Activated CD8-positive, alpha-beta T cell treated with anti-CD3 and anti-CD28 coated beads, Interleukin-2, amount 10 ng/mL, durations not matched to agents 7 days and 5 days (primary cell): ENCODE measurements around the gene OSBPL2. TPM values are rescaled to one million over a fixed set of nuclear protein-coding genes. Genes with fewer than 3 reads are reported as not detected.

Source experiments
- ATAC-seq: fragments of 150-1000 bp; cut with Tn5 transposase; one replicate; pipeline ENCODE4 v1.10.0; 2021; ENCODE audit warnings: moderate library complexity
- CTCF ChIA-PET: fragments of 350-600 bp; sonication (Branson Sonifier 250); formaldehyde crosslinking; loops from one replicate; lab custom pipeline; 2021; ENCODE audit warnings: antibody characterized with exemption; lab: Charles Lee
- POLR2A ChIA-PET: fragments of 350-600 bp; sonication (Branson Sonifier 250); formaldehyde crosslinking; loops from one replicate; lab custom pipeline; 2021; ENCODE audit warnings: antibody characterized with exemption; lab: Charles Lee
- DNase-seq: peaks from one replicate; pipeline ENCODE4 v3.0.0-alpha.2; 2020
- H3K27ac Mint-ChIP-seq: one replicate; pipeline ENCODE4 v1.8.0; 2021; ENCODE audit warnings: mild to moderate bottlenecking, mixed read lengths
- H3K27me3 Mint-ChIP-seq: one replicate; pipeline ENCODE4 v1.8.0; 2021; ENCODE audit warnings: low read depth, mixed read lengths
- H3K36me3 Mint-ChIP-seq: one replicate; pipeline ENCODE4 v1.8.0; 2021; ENCODE audit warnings: low read depth, mixed read lengths
- H3K4me1 Mint-ChIP-seq: one replicate; pipeline ENCODE4 v1.8.0; 2021; ENCODE audit warnings: low read depth, mixed read lengths
- H3K4me3 Mint-ChIP-seq: one replicate; pipeline ENCODE4 v1.8.0; 2021; ENCODE audit warnings: mild to moderate bottlenecking, mixed read lengths
- H3K9me3 Mint-ChIP-seq: one replicate; pipeline ENCODE4 v1.8.0; 2022; ENCODE audit warnings: mixed read lengths; ENCODE audit not compliant: insufficient read depth
- total RNA-seq, 2 experiments: library from RNA; stranded (reverse); gene quantifications; one replicate each; pipeline ENCODE4 v1.2.3, GENCODE V29; 2021

OSBPL2 gene
- total RNA-seq, 2 experiments from 2014 or later, result 24.1 to 26.4 TPM

DNA sequence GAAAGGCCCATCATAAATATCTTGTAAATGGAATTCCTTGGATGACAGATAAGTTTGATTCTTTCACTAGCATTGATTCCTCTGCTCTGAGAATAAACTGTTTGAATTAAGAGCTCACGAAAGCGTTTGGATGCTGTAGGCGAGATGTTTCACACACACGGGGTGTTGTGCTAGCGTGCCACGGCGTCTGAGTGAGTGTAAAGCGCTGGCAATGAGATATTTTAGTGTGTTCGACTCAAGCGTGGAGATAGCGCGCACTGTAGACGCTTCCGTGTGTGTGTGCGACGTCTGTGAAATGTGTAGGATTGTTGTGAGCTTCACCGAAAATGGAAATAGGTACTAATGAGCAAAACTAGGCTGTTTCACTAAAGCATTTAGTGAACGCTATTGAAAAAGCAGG lies 35.1 kb downstream of the OSBPL2 start:
- DNase-seq (no peak), ATAC-seq (no peak)
- no peaks in the 10 kb centered on the region for H3K27me3 Mint-ChIP-seq
- H3K27ac Mint-ChIP-seq, result no peak overlapping the region
- ChIA-PET CTCF (no interaction called here), POLR2A (interaction anchor here (0.7 kb wide), 1 partner anchor 113 kb away, joined by 4 read pairs; the partner anchor contains the start of gene RPS21)
- H3K36me3 Mint-ChIP-seq, result peaks cover 6% of the 10 kb centered on the region
- no peaks in the 10 kb centered on the region for H3K4me1 Mint-ChIP-seq
- no peak overlapping the region for H3K4me3 Mint-ChIP-seq
- no peaks in the 10 kb centered on the region for H3K9me3 Mint-ChIP-seq

DNA sequence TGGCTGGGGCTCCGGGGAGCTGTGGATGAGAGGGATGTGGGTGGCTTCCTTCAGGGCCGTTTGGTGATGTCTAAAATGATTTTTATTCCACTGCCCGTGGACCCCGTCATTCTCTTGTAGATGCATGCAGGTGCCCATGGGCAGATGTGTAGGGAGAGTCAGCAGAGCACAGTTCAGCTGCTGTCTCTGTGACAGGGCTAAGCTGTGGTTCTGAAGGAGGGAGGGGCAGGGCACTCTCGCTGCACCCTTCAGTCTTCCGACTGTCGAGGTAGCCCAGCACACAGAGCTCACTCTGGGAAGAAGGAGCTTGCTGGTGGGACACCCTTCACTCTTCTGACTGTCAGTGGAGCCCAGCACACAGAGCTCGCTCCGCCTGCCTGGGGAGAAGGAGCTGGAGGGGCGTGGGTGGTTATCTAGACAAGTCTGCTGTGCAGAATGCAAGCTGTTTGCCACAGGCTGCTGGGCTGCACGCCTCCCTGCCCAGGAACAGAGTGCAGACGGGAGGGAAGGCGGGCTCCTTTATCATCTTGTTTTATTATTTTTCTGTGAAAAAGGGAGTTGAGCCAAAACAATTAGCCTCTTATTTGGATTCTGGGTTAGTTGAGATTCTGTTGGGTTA lies 36.1 kb downstream of the OSBPL2 start:
- DNase-seq (no peak), ATAC-seq (no peak)
- no peaks in the 10 kb centered on the region for H3K4me1 Mint-ChIP-seq
- no peak overlapping the region for H3K4me3 Mint-ChIP-seq
- peaks cover 7% of the 10 kb centered on the region for H3K36me3 Mint-ChIP-seq
- no peak overlapping the region for H3K27ac Mint-ChIP-seq
- ChIA-PET POLR2A (no interaction called here), CTCF (no interaction called here)
- H3K9me3 Mint-ChIP-seq, result no peaks in the 10 kb centered on the region
- no peaks in the 10 kb centered on the region for H3K27me3 Mint-ChIP-seq

GRCh38 chr20:62275219-62275618 lies 36.9 kb downstream of the OSBPL2 start:
- no peaks in the 10 kb centered on the region for H3K9me3 Mint-ChIP-seq
- ChIA-PET CTCF (no interaction called here), POLR2A (no interaction called here)
- peaks cover 9% of the 10 kb centered on the region for H3K36me3 Mint-ChIP-seq
- no peaks in the 10 kb centered on the region for H3K4me1 Mint-ChIP-seq
- no peak overlapping the region for H3K27ac Mint-ChIP-seq
- no peak for DNase-seq
- ATAC-seq, result no peak
- no peak overlapping the region for H3K4me3 Mint-ChIP-seq
- no peaks in the 10 kb centered on the region for H3K27me3 Mint-ChIP-seq

- no peak for ATAC-seq
- no peak overlapping the region for H3K27ac Mint-ChIP-seq
- POLR2A ChIA-PET, result no interaction called here
These were observed 38.1 kb downstream of the OSBPL2 start for GRCh38 chr20:62276439-62276838.

DNA sequence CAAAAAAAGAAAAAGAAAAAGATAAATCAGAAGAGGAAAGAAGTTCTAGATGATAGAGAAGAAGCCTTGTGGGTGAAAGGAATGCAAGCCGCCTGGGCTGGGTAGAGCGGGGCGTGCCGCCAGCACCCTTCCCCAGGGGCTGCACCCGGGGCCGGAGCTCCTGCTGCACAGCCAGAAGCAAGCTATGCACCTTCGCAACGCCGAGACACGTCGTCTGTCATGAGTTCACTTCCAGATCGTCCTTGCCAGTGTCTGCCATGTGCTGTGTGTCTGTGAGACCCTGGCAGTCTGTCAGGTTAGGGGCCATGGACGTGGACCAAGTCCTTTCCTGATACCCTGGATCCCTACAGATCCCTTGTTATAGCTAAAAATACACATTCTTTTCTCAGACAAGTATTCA lies 38.9 kb downstream of the OSBPL2 start:
- no peak for ATAC-seq
- Mint-ChIP-seq H3K36me3 (peaks cover 17% of the 10 kb centered on the region), H3K9me3 (no peaks in the 10 kb centered on the region), H3K27me3 (no peaks in the 10 kb centered on the region), H3K4me1 (no peaks in the 10 kb centered on the region), H3K27ac (no peak overlapping the region), H3K4me3 (no peak overlapping the region)
- POLR2A ChIA-PET, result no interaction called here
- CTCF ChIA-PET, result no interaction called here
- no peak for DNase-seq

More at GRCh38 chr20:62276439-62276838, 38.1 kb downstream of the OSBPL2 start:
- no peak for DNase-seq
- H3K27me3 Mint-ChIP-seq, result no peaks in the 10 kb centered on the region
- H3K9me3 Mint-ChIP-seq, result no peaks in the 10 kb centered on the region
- peaks cover 10% of the 10 kb centered on the region for H3K36me3 Mint-ChIP-seq
- CTCF ChIA-PET, result no interaction called here
- H3K4me3 Mint-ChIP-seq, result no peak overlapping the region
- no peaks in the 10 kb centered on the region for H3K4me1 Mint-ChIP-seq

DNA sequence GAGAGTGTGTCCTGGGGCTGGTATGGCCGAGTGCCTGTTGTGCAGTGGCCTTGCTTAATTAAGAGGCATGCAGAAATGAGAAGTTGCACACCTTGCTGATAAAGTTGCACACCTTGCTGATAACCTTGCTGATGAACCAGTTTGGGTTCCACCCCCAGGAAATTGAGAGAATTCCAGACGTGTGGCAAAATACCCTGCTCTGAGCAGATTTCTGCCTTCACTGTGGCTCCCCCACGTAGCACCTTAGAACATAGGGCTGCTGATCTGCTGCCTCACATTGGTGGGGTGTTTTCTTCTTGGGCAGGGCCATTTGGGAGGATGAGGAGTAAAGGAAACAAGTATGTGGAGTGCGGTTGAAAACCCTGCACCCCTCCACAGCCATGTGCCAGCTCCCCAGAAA lies 42.0 kb downstream of the OSBPL2 start:
- no peak overlapping the region for H3K4me3 Mint-ChIP-seq
- ATAC-seq (no peak), DNase-seq (no peak)
- peaks cover 11% of the 10 kb centered on the region for H3K36me3 Mint-ChIP-seq
- CTCF ChIA-PET, result no interaction called here
- no peaks in the 10 kb centered on the region for H3K27me3 Mint-ChIP-seq
- no peak overlapping the region for H3K27ac Mint-ChIP-seq
- POLR2A ChIA-PET, result no interaction called here
- no peaks in the 10 kb centered on the region for H3K4me1 Mint-ChIP-seq
- H3K9me3 Mint-ChIP-seq, result no peaks in the 10 kb centered on the region

DNA sequence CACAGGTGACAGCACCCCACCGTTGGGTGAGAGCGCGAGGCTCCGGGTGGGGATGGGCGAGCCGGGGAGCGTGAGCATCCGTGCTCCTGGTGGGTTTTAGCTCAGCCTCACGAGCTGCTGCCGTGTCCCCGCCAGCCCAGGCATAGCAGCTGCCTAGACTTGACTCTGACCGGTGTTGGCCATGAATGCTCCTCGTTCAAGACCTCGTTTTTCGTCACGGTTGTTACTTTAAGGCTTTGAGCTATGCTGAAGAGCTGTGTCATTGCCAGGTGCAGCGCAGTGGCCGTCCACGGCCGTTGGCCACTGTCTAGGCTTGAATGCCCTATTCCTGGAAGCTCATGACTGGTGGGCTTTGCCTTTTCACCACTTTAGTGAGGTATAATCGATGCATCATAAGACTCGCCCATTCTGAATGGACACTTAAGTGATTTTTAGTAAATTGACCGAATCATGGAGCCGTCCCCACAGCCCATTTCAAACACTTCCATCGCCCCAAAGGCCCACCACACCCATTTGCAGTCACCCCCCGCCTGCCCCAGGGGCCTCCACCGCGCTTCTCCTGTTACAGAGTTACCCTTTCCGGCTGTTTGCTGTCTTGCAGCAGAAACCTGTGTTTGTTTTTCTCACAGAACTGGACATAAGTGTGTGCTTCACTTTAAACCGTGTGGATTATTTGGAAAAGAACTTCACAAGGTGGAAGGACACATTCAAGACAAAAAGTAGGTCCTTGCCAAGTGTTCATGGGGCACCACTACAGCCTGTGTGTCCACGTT lies 43.0 kb downstream of the OSBPL2 start:
- H3K4me3 Mint-ChIP-seq, result no peak overlapping the region
- no peaks in the 10 kb centered on the region for H3K9me3 Mint-ChIP-seq
- peaks cover 11% of the 10 kb centered on the region for H3K36me3 Mint-ChIP-seq
- ATAC-seq (no peak), DNase-seq (no peak)
- H3K27me3 Mint-ChIP-seq, result no peaks in the 10 kb centered on the region
- ChIA-PET CTCF (no interaction called here), POLR2A (no interaction called here)
- H3K27ac Mint-ChIP-seq, result no peak overlapping the region
- H3K4me1 Mint-ChIP-seq, result no peaks in the 10 kb centered on the region

DNA sequence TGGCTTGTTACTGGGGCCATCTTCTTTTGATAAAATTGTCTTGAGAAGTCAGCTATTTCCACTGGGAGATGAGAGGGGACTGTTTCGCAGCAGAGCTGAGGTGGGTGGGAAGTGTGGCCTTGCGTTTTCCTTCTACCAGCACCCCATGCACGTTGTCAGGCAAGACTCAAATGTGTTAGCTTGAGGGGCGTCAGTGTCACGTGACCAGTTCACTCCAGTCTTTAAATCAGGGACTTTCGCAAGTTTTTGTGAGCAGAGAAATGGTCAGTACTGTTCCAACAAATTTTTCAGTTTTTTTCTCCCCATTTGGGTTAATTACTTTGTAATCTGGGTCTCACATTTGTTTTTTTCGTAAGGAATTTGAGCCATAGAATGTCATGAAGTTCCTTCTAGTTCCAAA lies 43.8 kb downstream of the OSBPL2 start:
- Mint-ChIP-seq H3K9me3 (no peaks in the 10 kb centered on the region), H3K4me3 (no peak overlapping the region), H3K4me1 (no peaks in the 10 kb centered on the region)

DNA sequence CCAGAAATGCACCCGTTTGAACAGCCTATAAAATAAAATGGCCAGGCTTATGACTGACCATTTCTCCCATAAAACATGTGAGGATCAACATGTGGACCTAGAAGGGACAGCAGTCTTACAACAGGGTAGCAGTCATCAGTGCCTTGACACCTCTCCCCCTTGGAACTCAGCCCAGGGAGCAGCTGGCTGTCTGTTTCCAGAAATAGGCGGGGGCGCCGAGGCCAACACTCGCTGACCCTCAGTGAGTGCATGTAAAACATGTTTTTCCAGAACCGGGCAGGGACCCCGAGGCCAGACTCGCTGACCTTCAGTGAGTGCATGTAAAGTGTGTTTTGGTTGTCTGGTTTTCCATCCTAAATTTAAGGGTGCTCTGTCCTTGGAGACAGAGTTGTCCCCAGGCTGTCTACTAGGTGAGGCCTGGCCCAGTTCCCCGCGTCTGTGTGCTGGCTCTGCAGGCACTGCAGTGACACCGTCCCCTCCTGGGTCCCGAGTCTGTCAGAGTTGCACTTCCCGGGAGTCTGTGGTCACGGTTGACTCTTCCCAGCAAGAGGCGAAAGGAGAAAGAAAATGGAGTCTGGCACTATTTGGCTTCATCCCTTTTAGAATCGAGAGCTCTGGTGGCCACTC lies 44.7 kb downstream of the OSBPL2 start:
- H3K36me3 Mint-ChIP-seq, result peaks cover 14% of the 10 kb centered on the region
- ATAC-seq (no peak), DNase-seq (no peak)
- no peaks in the 10 kb centered on the region for H3K9me3 Mint-ChIP-seq
- no peak overlapping the region for H3K4me3 Mint-ChIP-seq
- ChIA-PET CTCF (interaction anchor here (0.7 to 1.5 kb wide), 2 partner anchors 19 to 23 kb away, joined by 3 read pairs; no protein-coding TSS in a partner anchor), POLR2A (interaction anchor here (0.7 kb wide), 1 partner anchor 37 kb away, joined by 3 read pairs; no protein-coding TSS in a partner anchor)
- H3K4me1 Mint-ChIP-seq, result no peaks in the 10 kb centered on the region
- no peak overlapping the region for H3K27ac Mint-ChIP-seq
- no peaks in the 10 kb centered on the region for H3K27me3 Mint-ChIP-seq

More for the DNA sequence above, 43.8 kb downstream of the OSBPL2 start:
- Mint-ChIP-seq H3K27ac (no peak overlapping the region), H3K27me3 (no peaks in the 10 kb centered on the region), H3K36me3 (peaks cover 14% of the 10 kb centered on the region)
- DNase-seq (no peak), ATAC-seq (no peak)
- ChIA-PET CTCF (interaction anchor here (0.7 kb wide), 1 partner anchor 22 kb away, joined by 3 read pairs; no protein-coding TSS in a partner anchor), POLR2A (no interaction called here)

DNA sequence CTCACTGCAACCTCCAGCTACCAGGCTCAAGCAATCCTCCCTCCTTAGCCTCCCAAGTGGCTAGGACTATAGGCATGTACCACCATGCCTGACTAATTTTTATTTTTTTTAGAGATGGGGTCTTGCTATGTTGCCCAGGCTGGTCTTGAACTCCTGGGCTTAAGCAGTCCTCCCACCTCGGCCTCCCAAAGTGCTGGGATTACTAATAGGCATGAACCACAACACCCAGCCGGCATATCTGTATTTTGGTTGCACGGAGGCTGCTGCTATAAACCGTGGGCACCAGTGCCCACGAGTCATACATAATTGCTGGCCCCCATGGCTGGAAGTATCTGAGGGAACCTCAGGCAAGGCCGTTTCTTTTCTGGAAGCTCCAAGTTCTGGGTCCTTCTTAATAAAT lies 46.1 kb downstream of the OSBPL2 start:
- POLR2A ChIA-PET, result interaction anchor here (0.6 kb wide), 1 partner anchor 103 kb away, joined by 4 read pairs; no protein-coding TSS in a partner anchor
- Mint-ChIP-seq H3K4me3 (no peak overlapping the region), H3K4me1 (no peaks in the 10 kb centered on the region), H3K27me3 (no peaks in the 10 kb centered on the region), H3K9me3 (no peaks in the 10 kb centered on the region), H3K27ac (no peak overlapping the region), H3K36me3 (peaks cover 12% of the 10 kb centered on the region)
- CTCF ChIA-PET, result interaction anchor here (1.5 kb wide), 1 partner anchor 333 kb away, joined by 3 read pairs; no protein-coding TSS in a partner anchor
- DNase-seq (no peak), ATAC-seq (no peak)

GRCh38 chr20:62285151-62285550 lies 46.8 kb downstream of the OSBPL2 start:
- POLR2A ChIA-PET, result interaction anchor here (0.6 kb wide), 1 partner anchor 102 kb away, joined by 4 read pairs; no protein-coding TSS in a partner anchor
- Mint-ChIP-seq H3K4me3 (no peak overlapping the region), H3K4me1 (no peaks in the 10 kb centered on the region), H3K27ac (no peak overlapping the region), H3K9me3 (no peaks in the 10 kb centered on the region), H3K27me3 (no peaks in the 10 kb centered on the region), H3K36me3 (peaks cover 11% of the 10 kb centered on the region)
- no peak for DNase-seq
- CTCF ChIA-PET, result interaction anchor here (1.1 kb wide), 1 partner anchor 17 kb away, joined by 3 read pairs; no protein-coding TSS in a partner anchor
- no peak for ATAC-seq
